Upper lobe of right lung (tissue), 1 donor: ENCODE measurements around the gene GREB1L. TPM values are rescaled to one million over a fixed set of nuclear protein-coding genes. Genes with fewer than 3 reads are reported as not detected.

Experiments used
- ATAC-seq: fragments of 200-7000 bp; cut with Tn5 transposase; one replicate; pipeline ENCODE4 v1.9.1; 2020; ENCODE audit warnings: mild to moderate bottlenecking, moderate library complexity
- DNase-seq: peaks from one replicate; pipeline ENCODE4 v3.0.0-alpha.2; 2020
- H3K27ac ChIP-seq: fragments of 200-600 bp; one replicate; pipeline ENCODE4 v1.8.0; 2022
- H3K27me3 ChIP-seq: fragments of 200-600 bp; one replicate; pipeline ENCODE4 v1.8.0; 2022; ENCODE audit warnings: mild to moderate bottlenecking
- H3K36me3 ChIP-seq: fragments of 200-600 bp; one replicate; pipeline ENCODE4 v1.8.0; 2022
- H3K4me1 ChIP-seq: fragments of 200-600 bp; one replicate; pipeline ENCODE4 v1.8.0; 2022
- H3K4me3 ChIP-seq: fragments of 200-600 bp; one replicate; pipeline ENCODE4 v1.8.0; 2022; ENCODE audit warnings: mild to moderate bottlenecking
- H3K9me3 ChIP-seq: fragments of 200-600 bp; one replicate; pipeline ENCODE4 v1.8.0; 2022
- intact Hi-C: fragments of 100-400 bp; cut with DNase I; formaldehyde crosslinking; loops from one replicate; pipeline ENCODE4 v1.11.0; 2022
- total RNA-seq: library from RNA; stranded (reverse); fragmentation: NEBNext Ultra II Directional; extraction: Animal tissue kit (Norgen Biotek cat#: 25700); gene quantifications from one replicate; pipeline ENCODE4 v1.2.1, GENCODE V29; 2021
- TF ChIP-seq, protein P1 (sequence below): fragments of 200-600 bp; IDR thresholded peaks from one replicate; pipeline ENCODE4 v1.8.0; 2022; ENCODE audit warnings: antibody characterized with exemption
- donor health status: DM: no; HTN: yes; CAD: no; lungs with severe emphysema.

Gene GREB1L
- total RNA-seq, 1 donor from 2014 or later: 1.2 TPM

DNA sequence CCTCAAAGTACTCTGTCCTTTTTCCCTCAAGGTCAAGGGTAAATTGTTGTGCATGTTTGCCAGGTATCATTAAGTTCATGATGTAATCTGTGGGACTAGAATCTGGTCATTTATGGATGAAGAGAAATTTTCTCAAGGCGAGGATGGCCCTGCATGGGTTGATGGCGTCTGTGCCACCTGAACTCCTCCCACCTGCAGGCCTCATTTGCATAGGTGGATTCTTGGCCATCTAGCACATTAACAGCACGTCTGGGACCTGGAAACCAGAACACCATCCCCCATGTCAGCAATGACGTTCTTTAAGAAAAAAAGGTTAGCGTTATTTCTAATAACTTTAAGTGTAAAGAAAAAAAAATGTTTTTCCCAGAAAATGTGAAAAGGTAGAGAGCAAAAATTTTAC lies 212.7 kb downstream of the GREB1L start:
- no peak for ATAC-seq
- intact Hi-C loops: no loop called here
- Histone ChIP-seq H3K27me3 (no peaks in the 10 kb centered on the region), H3K27ac (no peak overlapping the region), H3K4me1 (no peaks in the 10 kb centered on the region), H3K9me3 (no peaks in the 10 kb centered on the region), H3K4me3 (no peak overlapping the region), H3K36me3 (no peaks in the 10 kb centered on the region)
- DNase-seq: no peak
- TF ChIP-seq, protein P1, sequence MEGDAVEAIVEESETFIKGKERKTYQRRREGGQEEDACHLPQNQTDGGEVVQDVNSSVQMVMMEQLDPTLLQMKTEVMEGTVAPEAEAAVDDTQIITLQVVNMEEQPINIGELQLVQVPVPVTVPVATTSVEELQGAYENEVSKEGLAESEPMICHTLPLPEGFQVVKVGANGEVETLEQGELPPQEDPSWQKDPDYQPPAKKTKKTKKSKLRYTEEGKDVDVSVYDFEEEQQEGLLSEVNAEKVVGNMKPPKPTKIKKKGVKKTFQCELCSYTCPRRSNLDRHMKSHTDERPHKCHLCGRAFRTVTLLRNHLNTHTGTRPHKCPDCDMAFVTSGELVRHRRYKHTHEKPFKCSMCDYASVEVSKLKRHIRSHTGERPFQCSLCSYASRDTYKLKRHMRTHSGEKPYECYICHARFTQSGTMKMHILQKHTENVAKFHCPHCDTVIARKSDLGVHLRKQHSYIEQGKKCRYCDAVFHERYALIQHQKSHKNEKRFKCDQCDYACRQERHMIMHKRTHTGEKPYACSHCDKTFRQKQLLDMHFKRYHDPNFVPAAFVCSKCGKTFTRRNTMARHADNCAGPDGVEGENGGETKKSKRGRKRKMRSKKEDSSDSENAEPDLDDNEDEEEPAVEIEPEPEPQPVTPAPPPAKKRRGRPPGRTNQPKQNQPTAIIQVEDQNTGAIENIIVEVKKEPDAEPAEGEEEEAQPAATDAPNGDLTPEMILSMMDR: no peak

DNA sequence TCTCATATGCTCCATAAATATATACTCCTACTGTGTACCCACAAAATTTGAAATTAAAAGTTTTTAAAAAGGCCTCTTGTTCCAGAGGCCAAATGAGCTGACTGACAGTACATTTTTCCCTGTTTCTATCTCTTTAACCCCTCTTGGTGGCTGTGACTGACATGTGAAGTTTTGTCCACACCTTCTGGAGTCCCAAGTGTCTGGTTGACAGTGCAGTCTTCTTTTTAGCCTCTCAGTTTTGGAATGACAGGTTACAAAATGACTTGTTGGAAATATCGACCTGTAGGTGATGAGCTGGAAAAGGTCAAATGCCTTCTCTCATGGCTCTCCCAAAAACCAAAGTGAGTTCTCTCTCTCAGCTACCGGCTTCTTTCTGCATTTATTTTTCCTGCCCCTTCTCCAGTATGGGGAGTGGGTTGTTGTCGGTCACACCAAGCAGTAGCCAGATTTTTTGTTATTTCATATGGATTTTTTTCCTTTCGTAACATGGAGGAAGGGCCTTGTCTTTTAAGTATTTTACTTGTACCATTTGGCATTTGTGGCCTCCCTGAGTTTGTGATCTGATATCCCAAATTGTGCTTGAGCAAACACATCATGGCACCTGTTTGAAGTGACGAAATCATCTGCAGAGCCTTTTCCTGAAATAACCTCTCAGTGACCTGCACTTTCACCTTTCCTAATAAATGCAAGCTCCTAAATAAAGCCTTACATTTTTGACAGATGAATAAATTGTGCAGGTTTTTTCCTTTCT lies 214.6 kb downstream of the GREB1L start:
- Histone ChIP-seq H3K36me3 (no peaks in the 10 kb centered on the region), H3K9me3 (no peaks in the 10 kb centered on the region), H3K4me1 (no peaks in the 10 kb centered on the region), H3K27me3 (no peaks in the 10 kb centered on the region), H3K4me3 (no peak overlapping the region), H3K27ac (no peak overlapping the region)
- intact Hi-C loops: no loop called here
- ATAC-seq (no peak), DNase-seq (no peak)
- TF ChIP-seq, protein P1: no peak

- no peak overlapping the region for H3K27ac ChIP-seq
- intact Hi-C loops: no loop called here
- H3K36me3 ChIP-seq: no peaks in the 10 kb centered on the region
- TF ChIP-seq, protein P1: no peak
- H3K9me3 ChIP-seq: no peaks in the 10 kb centered on the region
- no peak overlapping the region for H3K4me3 ChIP-seq
- ATAC-seq: no peak
- no peaks in the 10 kb centered on the region for H3K27me3 ChIP-seq
- no peak for DNase-seq
- H3K4me1 ChIP-seq: no peaks in the 10 kb centered on the region
Observed at GRCh38 chr18:21457179-21457535, 215.1 kb downstream of the GREB1L start.

- H3K4me3 ChIP-seq: no peak overlapping the region
- H3K4me1 ChIP-seq: no peaks in the 10 kb centered on the region
- no peaks in the 10 kb centered on the region for H3K9me3 ChIP-seq
- DNase-seq (no peak), ATAC-seq (no peak)
- TF ChIP-seq, protein P1: no peak
- H3K27me3 ChIP-seq: no peaks in the 10 kb centered on the region
- intact Hi-C loops: no loop called here
- H3K27ac ChIP-seq: no peak overlapping the region
- H3K36me3 ChIP-seq: no peaks in the 10 kb centered on the region
Observed at GRCh38 chr18:21458310-21458709, 216.3 kb downstream of the GREB1L start.

- Histone ChIP-seq H3K4me3 (no peak overlapping the region), H3K27ac (no peak overlapping the region)
Observed at GRCh38 chr18:21458788-21459187, 216.8 kb downstream of the GREB1L start.

More at GRCh38 chr18:21458788-21459187, 216.8 kb downstream of the GREB1L start:
- H3K27me3 ChIP-seq: no peaks in the 10 kb centered on the region
- DNase-seq: no peak
- ATAC-seq: no peak
- TF ChIP-seq, protein P1: no peak
- H3K9me3 ChIP-seq: no peaks in the 10 kb centered on the region
- no peaks in the 10 kb centered on the region for H3K36me3 ChIP-seq
- intact Hi-C loops: no loop called here
- no peaks in the 10 kb centered on the region for H3K4me1 ChIP-seq
